ENCODE results near the gene RPTOR. TPM values are rescaled to one million over a fixed set of nuclear protein-coding genes. Genes with fewer than 3 reads are reported as not detected.

Gene RPTOR
- total RNA-seq, 2 experiments from 2014 or later: 48.1 to 87.8 TPM

DNA sequence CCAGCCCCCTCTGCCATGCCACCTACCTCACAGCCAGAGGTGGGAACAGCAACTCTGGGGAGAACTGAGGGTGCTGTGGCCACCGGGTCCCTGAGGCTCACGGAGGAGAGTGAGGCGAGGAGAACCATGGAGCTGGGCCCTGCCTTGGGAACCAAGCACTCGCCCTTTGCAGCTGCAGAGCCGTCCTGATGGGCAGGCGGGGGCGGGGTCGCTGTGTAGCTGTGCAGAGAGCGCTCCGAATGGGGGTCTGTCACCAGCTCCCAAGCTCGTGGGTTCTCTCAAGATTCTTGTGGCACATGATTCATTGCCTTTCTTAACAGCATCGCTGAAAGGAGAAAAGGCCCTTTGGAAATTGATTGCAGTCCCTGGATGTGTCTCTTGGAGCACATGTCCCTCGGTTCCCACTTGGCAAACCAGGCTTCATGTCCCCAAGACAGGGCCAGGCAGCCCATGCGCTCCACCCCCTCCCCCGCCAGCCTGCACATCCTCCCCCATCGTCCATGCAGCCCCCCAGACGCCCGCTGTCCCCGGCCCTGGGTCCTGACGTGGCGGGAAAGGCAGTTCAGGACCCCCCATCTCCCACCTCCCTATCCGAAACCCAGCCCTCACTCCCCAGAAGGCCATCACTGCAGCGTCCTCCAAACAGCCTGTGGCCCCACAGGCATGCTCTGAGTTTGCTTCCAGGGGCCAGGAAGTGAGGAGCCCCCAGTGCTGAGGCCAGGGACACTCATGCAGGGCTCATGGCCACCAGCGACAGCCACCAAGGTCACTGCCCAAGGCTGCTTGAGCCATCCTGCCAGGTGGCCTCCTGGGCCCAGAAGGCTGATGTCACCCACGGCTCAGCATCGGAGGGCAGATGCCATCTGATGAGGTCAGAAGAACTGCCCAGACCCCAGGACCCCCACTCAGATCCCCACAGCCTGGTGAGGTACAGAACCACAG, 426.4 kb downstream of the RPTOR start:
- DNase-seq (ENCODE audit: low spot score): no peak
- ChIA-PET POLR2A (no interaction called here), CTCF (ENCODE audit: unreplicated experiment) (interaction anchor here (0.6 kb wide), 2 partner anchors 106 to 394 kb away, joined by 3 read pairs; no protein-coding TSS in a partner anchor)
- Histone ChIP-seq H3K9me3 (ENCODE audit: low read length) (no peaks in the 10 kb centered on the region), H3K9me2 (ENCODE audit: insufficient read depth, low read length) (no peaks in the 10 kb centered on the region), H3K36me3 (ENCODE audit: insufficient read depth, low read length) (no peaks in the 10 kb centered on the region), H4K20me1 (ENCODE audit: insufficient read depth, low read length) (no peaks in the 10 kb centered on the region), H2AFZ (ENCODE audit: low read length) (no peak overlapping the region), H3K4me2 (ENCODE audit: low read length) (no peak overlapping the region), H3K4me1 (ENCODE audit: insufficient read depth, low read length, poor library complexity, severe bottlenecking) (no peaks in the 10 kb centered on the region), H3K4me3 (ENCODE audit: low read depth, low read length, poor library complexity, severe bottlenecking) (no peak overlapping the region), H3K27ac (ENCODE audit: low read depth, low read length, poor library complexity, severe bottlenecking) (no peak overlapping the region), H3K79me2 (ENCODE audit: insufficient read depth, low read depth, low read length) (no peaks in the 10 kb centered on the region)
- intact Hi-C loops (cut with micrococcal nuclease; ENCODE audit: unreplicated experiment): no loop called here
- BruUV-seq (replicated peaks): no TSS peak
- no peak for TF ChIP-seq EZH2phosphoT487 (IDR thresholded peaks at IDR 0.05; ENCODE audit: borderline replicate concordance, low read depth, low read length)
- TF ChIP-seq CTCF (conservative IDR thresholded peaks at IDR 0.05; ENCODE audit: low read length): no peak

DNA sequence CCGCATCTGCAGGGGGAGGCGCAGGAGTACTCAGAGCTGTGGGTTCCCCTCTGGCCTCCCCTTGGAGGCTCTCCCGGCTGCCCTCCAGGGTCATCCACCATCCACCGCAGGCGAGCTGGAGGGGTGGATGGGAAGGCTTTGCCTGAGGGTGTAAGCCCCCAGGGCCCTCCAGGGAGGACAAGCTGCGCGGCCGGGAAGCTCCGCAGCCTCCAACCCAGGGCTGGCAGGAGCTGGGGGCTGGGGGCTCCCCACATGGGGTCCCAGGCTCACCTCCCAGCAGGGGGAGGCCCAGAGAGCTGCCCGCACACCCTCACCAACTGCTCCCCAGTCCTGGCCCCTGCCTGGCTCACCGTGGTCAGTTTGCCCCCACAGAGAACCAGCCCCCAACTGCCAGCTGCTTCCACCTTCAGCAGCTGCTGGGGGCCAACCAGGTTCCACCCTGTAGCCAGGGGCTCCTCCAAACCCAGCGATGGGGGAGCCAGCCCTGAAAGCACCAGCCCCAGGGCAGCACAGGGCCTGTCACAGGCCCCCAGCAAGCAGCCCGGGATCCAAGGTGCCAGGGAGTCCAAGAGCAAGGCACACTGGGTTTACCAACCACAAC, 427.2 kb downstream of the RPTOR start:
- H3K27ac ChIP-seq (ENCODE audit: low read depth, low read length, poor library complexity, severe bottlenecking): no peak overlapping the region
- H2AFZ ChIP-seq (ENCODE audit: low read length): no peak overlapping the region
- ChIA-PET POLR2A (no interaction called here), CTCF (ENCODE audit: unreplicated experiment) (no interaction called here)
- intact Hi-C loops (cut with micrococcal nuclease; ENCODE audit: unreplicated experiment): no loop called here
- no peak overlapping the region for H3K4me2 ChIP-seq (ENCODE audit: low read length)
- no peaks in the 10 kb centered on the region for H3K36me3 ChIP-seq (ENCODE audit: insufficient read depth, low read length)
- H3K9me2 ChIP-seq (ENCODE audit: insufficient read depth, low read length): no peaks in the 10 kb centered on the region
- BruUV-seq (replicated peaks): no TSS peak
- H3K9me3 ChIP-seq (ENCODE audit: low read length): no peaks in the 10 kb centered on the region
- TF ChIP-seq EZH2phosphoT487 (IDR thresholded peaks at IDR 0.05; ENCODE audit: borderline replicate concordance, low read depth, low read length) (no peak), CTCF (conservative IDR thresholded peaks at IDR 0.05; ENCODE audit: low read length) (no peak)
- no peaks in the 10 kb centered on the region for H3K4me1 ChIP-seq (ENCODE audit: insufficient read depth, low read length, poor library complexity, severe bottlenecking)
- DNase-seq (ENCODE audit: low spot score): no peak
- H3K79me2 ChIP-seq (ENCODE audit: insufficient read depth, low read depth, low read length): no peaks in the 10 kb centered on the region
- no peaks in the 10 kb centered on the region for H4K20me1 ChIP-seq (ENCODE audit: insufficient read depth, low read length)
- no peak overlapping the region for H3K4me3 ChIP-seq (ENCODE audit: low read depth, low read length, poor library complexity, severe bottlenecking)

- no peaks in the 10 kb centered on the region for H3K36me3 ChIP-seq (ENCODE audit: insufficient read depth, low read length)
- TF ChIP-seq CTCF (conservative IDR thresholded peaks at IDR 0.05; ENCODE audit: low read length) (no peak), EZH2phosphoT487 (IDR thresholded peaks at IDR 0.05; ENCODE audit: borderline replicate concordance, low read depth, low read length) (no peak)
- no peak overlapping the region for H3K27ac ChIP-seq (ENCODE audit: low read depth, low read length, poor library complexity, severe bottlenecking)
- intact Hi-C loops (cut with micrococcal nuclease; ENCODE audit: unreplicated experiment): no loop called here
- ChIA-PET POLR2A (no interaction called here), CTCF (ENCODE audit: unreplicated experiment) (no interaction called here)
- H4K20me1 ChIP-seq (ENCODE audit: insufficient read depth, low read length): no peaks in the 10 kb centered on the region
- no peaks in the 10 kb centered on the region for H3K9me3 ChIP-seq (ENCODE audit: low read length)
- no peak overlapping the region for H3K4me2 ChIP-seq (ENCODE audit: low read length)
- H3K4me1 ChIP-seq (ENCODE audit: insufficient read depth, low read length, poor library complexity, severe bottlenecking): no peaks in the 10 kb centered on the region
- no peak overlapping the region for H2AFZ ChIP-seq (ENCODE audit: low read length)
- no peak for DNase-seq (ENCODE audit: low spot score)
- H3K4me3 ChIP-seq (ENCODE audit: low read depth, low read length, poor library complexity, severe bottlenecking): no peak overlapping the region
- no TSS peak for BruUV-seq (replicated peaks)
- no peaks in the 10 kb centered on the region for H3K79me2 ChIP-seq (ENCODE audit: insufficient read depth, low read depth, low read length)
- no peaks in the 10 kb centered on the region for H3K9me2 ChIP-seq (ENCODE audit: insufficient read depth, low read length)
Measured at GRCh38 chr17:80976701-80977100, 432.1 kb downstream of the RPTOR start.

Measured in OCI-LY7 (cell line).